PC-3 (cell line): ENCODE measurements around the gene HNRNPH1. TPM values are rescaled to one million over a fixed set of nuclear protein-coding genes. Genes with fewer than 3 reads are reported as not detected.

Source experiments
- ATAC-seq: fragments of 200-7000 bp; cut with Tn5 transposase; 2 replicates; pipeline ENCODE4 v1.9.1; 2020; ENCODE audit warnings: mild to moderate bottlenecking, moderate library complexity
- BruUV-seq: library from RNA; stranded (reverse); fragments of 400-500 nt; replicated peaks from 2 replicates; lab custom pipeline; 2021; lab: Mats Ljungman, UMichigan
- CTCF ChIA-PET: fragments of 300-600 bp; sonication (Branson Sonifier 250); formaldehyde crosslinking; loops from one replicate; lab custom pipeline; 2022; ENCODE audit warnings: antibody characterized with exemption; lab: Charles Lee
- POLR2A ChIA-PET: fragments of 300-600 bp; sonication (Branson Sonifier 250); formaldehyde crosslinking; loops from one replicate; lab custom pipeline; 2022; ENCODE audit warnings: antibody characterized with exemption; ENCODE audit not compliant: unreplicated experiment; lab: Charles Lee
- DNase-seq: peaks from one replicate; pipeline ENCODE4 v3.0.0-alpha.2; 2015
- H2AFZ ChIP-seq: fragments of 300-600 bp; sonication (generic); 2 replicates; pipeline ENCODE4 v1.6.0; 2016; ENCODE audit warnings: antibody characterized with exemption, low read length
- H3F3A ChIP-seq: fragments of 300-600 bp; sonication (generic); one replicate; pipeline ENCODE4 v1.6.0; 2017; ENCODE audit warnings: antibody characterized with exemption, low read length, control low read depth, mild to moderate bottlenecking; ENCODE audit not compliant: unreplicated experiment
- H3K27ac ChIP-seq: fragments of 300-600 bp; sonication (generic); 2 replicates; pipeline ENCODE4 v1.5.1; 2016; ENCODE audit warnings: mild to moderate bottlenecking, low read length
- H3K27me3 ChIP-seq: fragments of 300-600 bp; sonication (generic); 2 replicates; pipeline ENCODE4 v1.6.1; 2016; ENCODE audit warnings: low read length, mixed read lengths
- H3K36me3 ChIP-seq: fragments of 300-600 bp; sonication (generic); 2 replicates; pipeline ENCODE4 v1.6.1; 2016; ENCODE audit warnings: low read depth, mixed run types, low read length, mixed read lengths
- H3K4me1 ChIP-seq: fragments of 300-600 bp; sonication (generic); 2 replicates; pipeline ENCODE4 v1.5.1; 2016; ENCODE audit warnings: low read length; ENCODE audit not compliant: insufficient read depth
- H3K4me2 ChIP-seq: fragments of 300-600 bp; sonication (generic); 2 replicates; pipeline ENCODE4 v1.6.0; 2016; ENCODE audit warnings: low read length
- H3K4me3 ChIP-seq: fragments of 300-600 bp; sonication (generic); 2 replicates; pipeline ENCODE4 v1.5.1; 2016; ENCODE audit warnings: mild to moderate bottlenecking, low read length, mixed read lengths
- H3K79me2 ChIP-seq: fragments of 300-600 bp; sonication (generic); 2 replicates; pipeline ENCODE4 v1.6.1; 2017; ENCODE audit warnings: low read length, mixed read lengths
- H3K9ac ChIP-seq: fragments of 300-600 bp; sonication (generic); 2 replicates; pipeline ENCODE4 v1.6.0; 2016; ENCODE audit warnings: mild to moderate bottlenecking, low read length
- H3K9me2 ChIP-seq: fragments of 300-600 bp; sonication (generic); replicated peaks from 2 replicates; pipeline ENCODE4 v1.6.1; 2016; ENCODE audit warnings: mixed run types, low read length, mixed read lengths
- H3K9me3 ChIP-seq: fragments of 300-600 bp; sonication (generic); 2 replicates; pipeline ENCODE4 v1.6.1; 2016; ENCODE audit warnings: low read length, mixed read lengths
- H4K20me1 ChIP-seq: fragments of 300-600 bp; sonication (generic); 2 replicates; pipeline ENCODE4 v1.6.1; 2016; ENCODE audit warnings: low read length, mixed read lengths
- EZH2 ChIP-seq: fragments of 300-600 bp; sonication (generic); IDR thresholded peaks from one replicate; pipeline ENCODE4 v1.6.1; 2017; ENCODE audit warnings: antibody characterized with exemption, mild to moderate bottlenecking, low read length; ENCODE audit not compliant: unreplicated experiment
- EZH2phosphoT487 ChIP-seq: fragments of 300-600 bp; sonication (generic); IDR thresholded peaks from 2 replicates; pipeline ENCODE4 v1.6.1; 2018; ENCODE audit warnings: mild to moderate bottlenecking, antibody characterized with exemption, low read length, borderline replicate concordance
- intact Hi-C: fragments of 100-400 bp; cut with micrococcal nuclease; formaldehyde crosslinking; loops from 2 replicates; pipeline ENCODE4 v1.9.0; 2023
- total RNA-seq: library from RNA; depleted of rRNA; stranded (reverse); fragments of >200 nt; gene quantifications from 2 replicates; pipeline ENCODE4 v1.2.3, GENCODE V29; 2014
- TF ChIP-seq, protein P1 (sequence below): fragments of 300-600 bp; sonication (generic); conservative IDR thresholded peaks from 2 replicates; pipeline ENCODE4 v1.5.1; 2017; ENCODE audit warnings: antibody characterized with exemption, low read depth, mild to moderate bottlenecking, low read length

The HNRNPH1 gene
- total RNA-seq, 1 experiment from 2014 or later, result 533 TPM

- H3K9me2 ChIP-seq, result no peaks in the 10 kb centered on the region
- intact Hi-C loops, result no loop called here
- no peaks in the 10 kb centered on the region for H3K9me3 ChIP-seq
- peak overlapping the region; percentile 73 for H3K4me3 ChIP-seq
- peak overlapping the region; percentile 70; the same call in 1 of the 2 replicates for H3K9ac ChIP-seq
- no peak for ATAC-seq
- no peak overlapping the region for H2AFZ ChIP-seq
- DNase-seq, result no peak
- TF ChIP-seq, protein P1, sequence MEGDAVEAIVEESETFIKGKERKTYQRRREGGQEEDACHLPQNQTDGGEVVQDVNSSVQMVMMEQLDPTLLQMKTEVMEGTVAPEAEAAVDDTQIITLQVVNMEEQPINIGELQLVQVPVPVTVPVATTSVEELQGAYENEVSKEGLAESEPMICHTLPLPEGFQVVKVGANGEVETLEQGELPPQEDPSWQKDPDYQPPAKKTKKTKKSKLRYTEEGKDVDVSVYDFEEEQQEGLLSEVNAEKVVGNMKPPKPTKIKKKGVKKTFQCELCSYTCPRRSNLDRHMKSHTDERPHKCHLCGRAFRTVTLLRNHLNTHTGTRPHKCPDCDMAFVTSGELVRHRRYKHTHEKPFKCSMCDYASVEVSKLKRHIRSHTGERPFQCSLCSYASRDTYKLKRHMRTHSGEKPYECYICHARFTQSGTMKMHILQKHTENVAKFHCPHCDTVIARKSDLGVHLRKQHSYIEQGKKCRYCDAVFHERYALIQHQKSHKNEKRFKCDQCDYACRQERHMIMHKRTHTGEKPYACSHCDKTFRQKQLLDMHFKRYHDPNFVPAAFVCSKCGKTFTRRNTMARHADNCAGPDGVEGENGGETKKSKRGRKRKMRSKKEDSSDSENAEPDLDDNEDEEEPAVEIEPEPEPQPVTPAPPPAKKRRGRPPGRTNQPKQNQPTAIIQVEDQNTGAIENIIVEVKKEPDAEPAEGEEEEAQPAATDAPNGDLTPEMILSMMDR, result no peak
- TF ChIP-seq EZH2phosphoT487, result no peak
- TF ChIP-seq EZH2, result no peak
- ChIA-PET CTCF (no interaction called here), POLR2A (interaction anchor here (0.6 kb wide), 1 partner anchor 111 kb away, joined by 3 read pairs; no protein-coding TSS in a partner anchor)
- no peak overlapping the region for H3K27ac ChIP-seq
- peaks cover 74% of the 10 kb centered on the region for H3K79me2 ChIP-seq
- peak overlapping the region; percentile 91 for H3K4me2 ChIP-seq
- H4K20me1 ChIP-seq, result peaks cover 66% of the 10 kb centered on the region
- no peaks in the 10 kb centered on the region for H3K27me3 ChIP-seq
- BruUV-seq, result no TSS peak
- peaks cover 17% of the 10 kb centered on the region for H3F3A ChIP-seq
- H3K36me3 ChIP-seq, result peaks cover 68% of the 10 kb centered on the region
- H3K4me1 ChIP-seq, result peaks cover 26% of the 10 kb centered on the region
Observed at GRCh38 chr5:179620703-179621350, 2.6 kb downstream of the HNRNPH1 start.

DNA sequence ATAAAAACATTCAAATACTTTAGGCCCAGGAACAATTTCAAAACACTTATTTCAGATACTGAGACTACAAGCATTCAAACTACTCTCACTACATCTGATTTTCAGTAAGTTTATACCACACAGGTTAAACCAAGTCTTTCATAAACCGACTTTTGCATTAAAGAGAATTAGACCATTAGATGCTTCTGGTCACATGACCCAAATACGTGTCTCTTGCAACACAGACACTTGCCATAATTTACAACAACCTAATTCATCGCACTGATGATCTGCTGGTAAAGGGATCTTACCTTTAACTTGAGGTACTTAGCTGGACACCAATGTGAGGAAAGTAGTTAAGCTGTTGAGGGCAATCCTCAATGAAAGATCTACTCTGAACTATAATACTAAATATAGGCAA lies 3.2 kb downstream of the HNRNPH1 start:
- no peaks in the 10 kb centered on the region for H3K9me2 ChIP-seq
- ChIA-PET CTCF (no interaction called here), POLR2A (interaction anchor here (0.6 kb wide), 1 partner anchor 112 kb away, joined by 3 read pairs; no protein-coding TSS in a partner anchor)
- H3K9me3 ChIP-seq, result no peaks in the 10 kb centered on the region
- H3K4me1 ChIP-seq, result peaks cover 26% of the 10 kb centered on the region
- TF ChIP-seq, protein P1, result no peak
- TF ChIP-seq EZH2 (no peak), EZH2phosphoT487 (no peak)
- H3K4me3 ChIP-seq, result peak overlapping the region; percentile 73
- DNase-seq, result no peak
- peak overlapping the region; percentile 91 for H3K4me2 ChIP-seq
- no peaks in the 10 kb centered on the region for H3K27me3 ChIP-seq
- H3F3A ChIP-seq, result peaks cover 18% of the 10 kb centered on the region
- no peak for ATAC-seq
- peaks cover 73% of the 10 kb centered on the region for H3K36me3 ChIP-seq
- H3K9ac ChIP-seq, result peak overlapping the region; percentile 70; the same call in 1 of the 2 replicates
- no peak overlapping the region for H3K27ac ChIP-seq
- peaks cover 79% of the 10 kb centered on the region for H3K79me2 ChIP-seq
- BruUV-seq, result no TSS peak
- H4K20me1 ChIP-seq, result peaks cover 71% of the 10 kb centered on the region
- intact Hi-C loops, result no loop called here
- H2AFZ ChIP-seq, result no peak overlapping the region

DNA sequence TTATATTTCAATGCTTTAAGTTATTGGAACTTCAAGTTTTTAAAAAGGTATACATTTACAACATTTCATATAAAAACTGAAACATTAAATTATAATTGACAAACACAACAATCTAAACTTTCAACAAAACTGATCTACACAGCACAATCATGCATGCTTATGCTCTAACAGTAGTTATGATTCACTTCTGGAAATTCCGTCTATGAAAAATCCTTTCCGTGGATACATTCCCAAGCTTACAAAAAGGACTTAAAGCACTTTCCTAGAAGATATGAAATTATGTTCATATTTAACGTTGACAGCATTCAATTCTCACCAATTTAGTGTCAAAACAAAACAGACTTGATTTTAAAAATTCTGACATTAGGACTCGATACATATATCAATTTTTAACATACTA lies 3.7 kb downstream of the HNRNPH1 start:
- Histone ChIP-seq H3K36me3 (peaks cover 78% of the 10 kb centered on the region), H2AFZ (no peak overlapping the region), H3K4me1 (peaks cover 24% of the 10 kb centered on the region), H3K79me2 (peaks cover 84% of the 10 kb centered on the region), H3K9ac (no peak overlapping the region), H3K4me2 (peak overlapping the region; percentile 91), H3K27me3 (no peaks in the 10 kb centered on the region), H4K20me1 (peaks cover 76% of the 10 kb centered on the region), H3K4me3 (peak overlapping the region; percentile 73), H3K9me2 (no peaks in the 10 kb centered on the region), H3K9me3 (no peaks in the 10 kb centered on the region), H3F3A (peaks cover 23% of the 10 kb centered on the region), H3K27ac (no peak overlapping the region)
- no TSS peak for BruUV-seq
- ATAC-seq (no peak), DNase-seq (no peak)
- intact Hi-C loops, result no loop called here
- ChIA-PET CTCF (no interaction called here), POLR2A (no interaction called here)
- TF ChIP-seq, protein P1, result no peak
- no peak for TF ChIP-seq EZH2
- no peak for TF ChIP-seq EZH2phosphoT487
